Bronchial epithelial cell (primary cell): Measurements from ENCODE around the gene KLHDC7B. TPM values are rescaled to one million over a fixed set of nuclear protein-coding genes. Genes with fewer than 3 reads are reported as not detected.

Experiments used
- DNase-seq: peaks from one replicate; pipeline ENCODE4 v3.0.0-alpha.2; 2010; ENCODE audit warnings: low read depth
- FAIRE-seq: peaks from 2 replicates; lab custom pipeline; 2011; peaks lifted over from hg19 to GRCh38; lab: Jason Lieb, UNC
- H3K27me3 ChIP-seq: 2 replicates; pipeline ENCODE4 v1.5.1; 2011; ENCODE audit warnings: low read length; ENCODE audit not compliant: control insufficient read depth, insufficient read depth
- H3K36me3 ChIP-seq: 2 replicates; pipeline ENCODE4 v1.5.1; 2011; ENCODE audit warnings: low read length; ENCODE audit not compliant: control insufficient read depth, insufficient read depth
- H3K4me3 ChIP-seq: 2 replicates; pipeline ENCODE4 v1.5.1; 2011; ENCODE audit warnings: mild to moderate bottlenecking, low read depth, low read length, control low read depth
- total RNA-seq: library from RNA; depleted of rRNA; stranded (reverse); fragments of >200 nt; gene quantifications from 2 replicates; pipeline ENCODE4 v1.2.1, GENCODE V29; 2014
- TF ChIP-seq, protein P1 (sequence below): IDR thresholded peaks from 2 replicates; pipeline ENCODE4 v1.5.1; 2011; ENCODE audit warnings: mild to moderate bottlenecking, moderate library complexity, low read length, control low read depth, inconsistent platforms; ENCODE audit not compliant: insufficient read depth, severe bottlenecking

Gene KLHDC7B
- total RNA-seq, 1 donor from 2014 or later = 0.26 TPM

DNA sequence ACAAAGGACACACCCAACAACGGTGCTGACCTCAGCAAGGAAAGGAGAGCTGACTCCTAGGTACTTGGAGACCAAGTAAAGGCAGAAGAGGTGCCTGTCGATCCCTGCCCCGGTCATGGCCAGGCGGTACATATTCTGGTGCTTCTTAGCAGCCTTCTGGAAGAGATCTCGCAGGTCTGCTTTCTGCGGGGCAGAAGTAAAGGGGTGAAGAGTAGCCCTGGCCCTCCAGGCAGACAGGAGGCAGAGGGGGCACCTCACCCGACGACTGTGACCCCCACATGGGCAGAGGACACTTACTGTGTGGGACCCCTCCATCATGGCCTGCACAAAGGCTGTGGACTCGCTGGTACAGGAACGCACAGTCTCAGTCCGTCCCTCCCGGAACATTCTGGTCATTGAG lies 25.2 kb downstream of the KLHDC7B start:
- H3K36me3 ChIP-seq = peaks cover 1% of the 10 kb centered on the region
- H3K27me3 ChIP-seq = no peaks in the 10 kb centered on the region
- DNase-seq = no peak
- no peak for FAIRE-seq
- H3K4me3 ChIP-seq = no peak overlapping the region
- TF ChIP-seq, protein P1, sequence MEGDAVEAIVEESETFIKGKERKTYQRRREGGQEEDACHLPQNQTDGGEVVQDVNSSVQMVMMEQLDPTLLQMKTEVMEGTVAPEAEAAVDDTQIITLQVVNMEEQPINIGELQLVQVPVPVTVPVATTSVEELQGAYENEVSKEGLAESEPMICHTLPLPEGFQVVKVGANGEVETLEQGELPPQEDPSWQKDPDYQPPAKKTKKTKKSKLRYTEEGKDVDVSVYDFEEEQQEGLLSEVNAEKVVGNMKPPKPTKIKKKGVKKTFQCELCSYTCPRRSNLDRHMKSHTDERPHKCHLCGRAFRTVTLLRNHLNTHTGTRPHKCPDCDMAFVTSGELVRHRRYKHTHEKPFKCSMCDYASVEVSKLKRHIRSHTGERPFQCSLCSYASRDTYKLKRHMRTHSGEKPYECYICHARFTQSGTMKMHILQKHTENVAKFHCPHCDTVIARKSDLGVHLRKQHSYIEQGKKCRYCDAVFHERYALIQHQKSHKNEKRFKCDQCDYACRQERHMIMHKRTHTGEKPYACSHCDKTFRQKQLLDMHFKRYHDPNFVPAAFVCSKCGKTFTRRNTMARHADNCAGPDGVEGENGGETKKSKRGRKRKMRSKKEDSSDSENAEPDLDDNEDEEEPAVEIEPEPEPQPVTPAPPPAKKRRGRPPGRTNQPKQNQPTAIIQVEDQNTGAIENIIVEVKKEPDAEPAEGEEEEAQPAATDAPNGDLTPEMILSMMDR = no peak

GRCh38 chr22:50571264-50572175 lies 25.8 kb downstream of the KLHDC7B start:
- FAIRE-seq (no peak), DNase-seq (no peak)
- peaks cover 1% of the 10 kb centered on the region for H3K36me3 ChIP-seq
- H3K27me3 ChIP-seq = no peaks in the 10 kb centered on the region
- TF ChIP-seq, protein P1 = no peak
- no peak overlapping the region for H3K4me3 ChIP-seq

DNA sequence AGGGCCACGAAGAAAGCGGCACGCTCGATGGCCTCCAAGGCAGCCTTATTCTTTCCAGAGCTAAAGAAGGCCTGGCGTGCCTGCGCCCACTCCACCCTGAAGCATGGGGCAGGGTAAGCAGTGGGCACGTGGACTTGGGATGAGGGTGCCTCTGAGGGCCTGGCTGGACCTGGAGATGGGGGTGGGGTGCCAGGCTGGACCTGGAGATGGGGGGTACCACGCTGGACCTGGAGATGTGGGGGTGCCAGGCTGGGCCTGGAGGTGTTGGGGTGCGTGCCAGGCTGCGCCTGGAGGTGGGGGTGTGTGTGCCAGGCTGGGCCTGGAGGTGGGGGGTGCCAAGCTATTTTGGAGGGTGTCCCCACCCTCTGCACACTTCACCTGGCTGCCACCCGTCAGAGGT lies 27.3 kb downstream of the KLHDC7B start:
- Histone ChIP-seq H3K36me3 (peaks cover 1% of the 10 kb centered on the region), H3K27me3 (no peaks in the 10 kb centered on the region), H3K4me3 (no peak overlapping the region)
- DNase-seq (no peak), FAIRE-seq (no peak)
- TF ChIP-seq, protein P1 = no peak

DNA sequence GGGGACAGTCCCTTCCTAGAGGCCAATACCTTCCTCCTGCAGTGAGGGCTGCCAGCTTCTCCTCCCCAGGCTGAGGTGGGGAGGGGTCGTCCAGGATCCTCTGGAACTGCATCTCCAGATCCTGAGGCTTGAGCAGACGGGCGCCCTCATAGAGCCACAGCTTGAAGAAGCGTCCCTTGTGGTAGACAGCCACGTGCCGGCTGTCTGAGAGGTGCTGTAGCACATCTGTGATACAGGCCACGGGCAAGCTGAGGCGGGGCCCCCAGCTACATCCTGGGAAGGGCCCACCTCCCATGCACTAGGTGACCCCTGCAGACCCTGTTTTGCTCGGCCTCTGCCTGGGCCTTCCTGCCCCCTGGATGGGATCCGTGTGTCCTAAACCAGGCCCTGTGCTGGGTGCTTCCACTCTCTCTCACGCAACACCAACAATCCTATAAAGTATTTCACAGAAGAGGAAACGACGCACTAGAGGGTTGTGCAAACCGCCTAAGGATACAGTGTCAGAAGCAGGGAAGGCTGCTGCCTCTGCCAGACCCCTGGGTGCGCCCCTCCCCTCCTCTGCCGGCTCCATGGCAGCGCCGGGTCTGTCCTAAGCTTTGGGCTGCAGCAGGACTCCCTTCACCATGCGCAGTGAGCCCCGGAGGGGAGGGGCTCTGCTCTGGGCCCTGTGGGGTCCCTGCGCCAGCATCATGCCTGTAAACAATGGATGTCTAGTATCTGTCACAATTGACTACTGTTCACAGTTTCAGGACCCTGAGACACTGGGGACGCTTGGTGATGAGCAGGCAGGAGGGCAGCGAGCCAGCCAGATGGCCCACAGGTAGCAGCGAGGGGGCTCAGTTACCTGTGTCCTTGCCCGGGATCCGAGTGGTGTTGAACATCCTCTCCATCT lies 28.0 kb downstream of the KLHDC7B start:
- no peaks in the 10 kb centered on the region for H3K27me3 ChIP-seq
- TF ChIP-seq, protein P1 = no peak
- H3K4me3 ChIP-seq = no peak overlapping the region
- FAIRE-seq = no peak
- peaks cover 1% of the 10 kb centered on the region for H3K36me3 ChIP-seq
- DNase-seq = no peak

- TF ChIP-seq, protein P1 = no peak
- Histone ChIP-seq H3K36me3 (peaks cover 3% of the 10 kb centered on the region), H3K4me3 (no peak overlapping the region), H3K27me3 (no peaks in the 10 kb centered on the region)
- FAIRE-seq (peak; percentile 70), DNase-seq (no peak)
These were observed 28.7 kb downstream of the KLHDC7B start for GRCh38 chr22:50574383-50574755.
